ENCODE measurements around the gene DYNLT2. TPM values are rescaled to one million over a fixed set of nuclear protein-coding genes. Genes with fewer than 3 reads are reported as not detected.
A peak's percentile ranks its signal among the peaks of the same experiment; 100 is the strongest.

The DYNLT2 gene
- total and polyA plus RNA-seq, 2 of the 13 experiments (the other 11 are each of a cell fraction or from before 2014, with no cell fraction given), result 2.1 to 4.3 TPM

DNA sequence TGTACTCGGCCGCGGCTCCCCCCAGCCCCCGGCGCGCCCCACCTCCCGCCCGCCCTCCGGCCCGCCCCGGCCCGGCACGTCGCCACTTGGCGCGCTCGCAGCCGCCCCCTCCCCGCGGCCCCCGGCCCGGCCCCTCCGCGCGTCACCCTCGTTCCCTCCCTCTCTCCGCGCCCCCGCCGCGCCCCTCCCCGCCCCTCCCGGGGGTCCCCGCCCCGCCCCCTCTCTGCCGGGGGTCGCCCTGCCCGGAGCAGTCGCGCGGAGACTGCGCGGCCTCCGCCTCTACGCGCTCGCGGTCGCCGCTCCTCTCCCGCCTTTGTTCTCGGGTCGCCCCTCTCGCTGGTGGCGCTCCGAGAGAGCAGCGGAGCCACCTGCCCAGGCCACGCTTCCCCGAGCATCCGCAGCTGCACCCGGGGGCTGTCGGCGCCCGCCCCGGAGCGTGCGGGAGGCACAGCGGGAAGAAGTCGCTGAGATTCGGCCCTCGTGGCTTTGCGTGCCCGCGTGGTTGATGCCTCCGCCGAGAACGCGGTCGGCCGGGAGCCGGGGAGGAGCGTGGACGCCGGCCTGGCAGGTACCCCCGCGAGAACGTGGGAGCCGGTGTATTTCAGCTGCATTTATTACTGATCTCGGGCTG is 26.8 kb downstream of the DYNLT2 start, which contains the start of gene PHF10 (continued):
- peak; percentile 89; the same call in 1 of the 2 replicates for TF ChIP-seq SNAPC4 (CRISPR knock-in tag; IDR thresholded peaks at IDR 0.05)
- TF ChIP-seq, protein P1, sequence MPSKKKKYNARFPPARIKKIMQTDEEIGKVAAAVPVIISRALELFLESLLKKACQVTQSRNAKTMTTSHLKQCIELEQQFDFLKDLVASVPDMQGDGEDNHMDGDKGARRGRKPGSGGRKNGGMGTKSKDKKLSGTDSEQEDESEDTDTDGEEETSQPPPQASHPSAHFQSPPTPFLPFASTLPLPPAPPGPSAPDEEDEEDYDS (CRISPR knock-in tag; IDR thresholded peaks at IDR 0.05), result no peak
- TF ChIP-seq ZNF878 (CRISPR knock-in tag; IDR thresholded peaks at IDR 0.05), result no peak
- TF ChIP-seq ZNF841 (CRISPR knock-in tag; IDR thresholded peaks at IDR 0.05; ENCODE audit: borderline replicate concordance), result no peak; the same call in none of the 2 replicates
- TF ChIP-seq ZNF75D (CRISPR knock-in tag; IDR thresholded peaks at IDR 0.05; ENCODE audit: borderline replicate concordance), result no peak
- TF ChIP-seq ZNF432 (CRISPR knock-in tag; IDR thresholded peaks at IDR 0.05; ENCODE audit: borderline replicate concordance), result no peak
- TF ChIP-seq, protein P2, sequence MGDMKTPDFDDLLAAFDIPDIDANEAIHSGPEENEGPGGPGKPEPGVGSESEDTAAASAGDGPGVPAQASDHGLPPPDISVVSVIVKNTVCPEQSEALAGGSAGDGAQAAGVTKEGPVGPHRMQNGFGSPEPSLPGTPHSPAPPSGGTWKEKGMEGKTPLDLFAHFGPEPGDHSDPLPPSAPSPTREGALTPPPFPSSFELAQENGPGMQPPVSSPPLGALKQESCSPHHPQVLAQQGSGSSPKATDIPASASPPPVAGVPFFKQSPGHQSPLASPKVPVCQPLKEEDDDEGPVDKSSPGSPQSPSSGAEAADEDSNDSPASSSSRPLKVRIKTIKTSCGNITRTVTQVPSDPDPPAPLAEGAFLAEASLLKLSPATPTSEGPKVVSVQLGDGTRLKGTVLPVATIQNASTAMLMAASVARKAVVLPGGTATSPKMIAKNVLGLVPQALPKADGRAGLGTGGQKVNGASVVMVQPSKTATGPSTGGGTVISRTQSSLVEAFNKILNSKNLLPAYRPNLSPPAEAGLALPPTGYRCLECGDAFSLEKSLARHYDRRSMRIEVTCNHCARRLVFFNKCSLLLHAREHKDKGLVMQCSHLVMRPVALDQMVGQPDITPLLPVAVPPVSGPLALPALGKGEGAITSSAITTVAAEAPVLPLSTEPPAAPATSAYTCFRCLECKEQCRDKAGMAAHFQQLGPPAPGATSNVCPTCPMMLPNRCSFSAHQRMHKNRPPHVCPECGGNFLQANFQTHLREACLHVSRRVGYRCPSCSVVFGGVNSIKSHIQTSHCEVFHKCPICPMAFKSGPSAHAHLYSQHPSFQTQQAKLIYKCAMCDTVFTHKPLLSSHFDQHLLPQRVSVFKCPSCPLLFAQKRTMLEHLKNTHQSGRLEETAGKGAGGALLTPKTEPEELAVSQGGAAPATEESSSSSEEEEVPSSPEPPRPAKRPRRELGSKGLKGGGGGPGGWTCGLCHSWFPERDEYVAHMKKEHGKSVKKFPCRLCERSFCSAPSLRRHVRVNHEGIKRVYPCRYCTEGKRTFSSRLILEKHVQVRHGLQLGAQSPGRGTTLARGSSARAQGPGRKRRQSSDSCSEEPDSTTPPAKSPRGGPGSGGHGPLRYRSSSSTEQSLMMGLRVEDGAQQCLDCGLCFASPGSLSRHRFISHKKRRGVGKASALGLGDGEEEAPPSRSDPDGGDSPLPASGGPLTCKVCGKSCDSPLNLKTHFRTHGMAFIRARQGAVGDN (CRISPR knock-in tag; IDR thresholded peaks at IDR 0.05), result peak; percentile 95
- peak; percentile 70; the same call in 1 of the 2 replicates for TF ChIP-seq ZNF441 (CRISPR knock-in tag; IDR thresholded peaks at IDR 0.05; ENCODE audit: borderline replicate concordance)
- peak; percentile 96 for TF ChIP-seq KLF15 (CRISPR knock-in tag; IDR thresholded peaks at IDR 0.05; ENCODE audit: borderline replicate concordance)
- TF ChIP-seq ZNF44 (CRISPR knock-in tag; IDR thresholded peaks at IDR 0.05), result no peak
- TF ChIP-seq, protein P3, sequence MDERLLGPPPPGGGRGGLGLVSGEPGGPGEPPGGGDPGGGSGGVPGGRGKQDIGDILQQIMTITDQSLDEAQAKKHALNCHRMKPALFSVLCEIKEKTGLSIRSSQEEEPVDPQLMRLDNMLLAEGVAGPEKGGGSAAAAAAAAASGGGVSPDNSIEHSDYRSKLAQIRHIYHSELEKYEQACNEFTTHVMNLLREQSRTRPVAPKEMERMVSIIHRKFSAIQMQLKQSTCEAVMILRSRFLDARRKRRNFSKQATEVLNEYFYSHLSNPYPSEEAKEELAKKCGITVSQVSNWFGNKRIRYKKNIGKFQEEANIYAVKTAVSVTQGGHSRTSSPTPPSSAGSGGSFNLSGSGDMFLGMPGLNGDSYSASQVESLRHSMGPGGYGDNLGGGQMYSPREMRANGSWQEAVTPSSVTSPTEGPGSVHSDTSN (CRISPR knock-in tag; IDR thresholded peaks at IDR 0.05), result no peak
- no peak for TF ChIP-seq ZFAT (CRISPR knock-in tag; conservative IDR thresholded peaks at IDR 0.05)
- TF ChIP-seq SALL2 (CRISPR knock-in tag; IDR thresholded peaks at IDR 0.05), result peak; percentile 72; the same call in 1 of the 2 replicates

Data from HepG2 (cell line).